ENCODE measurements around the gene RAB36. TPM values are rescaled to one million over a fixed set of nuclear protein-coding genes. Genes with fewer than 3 reads are reported as not detected.

RAB36 gene
- total and polyA plus RNA-seq, 4 donors, result 0.22 to 0.56 (median 0.37) TPM

- H3K27ac ChIP-seq (ENCODE audit: low read depth in 1 of 2, low read length in 2 of 2), result no peak overlapping the region
These were observed 1.4 kb downstream of the RAB36 start for GRCh38 chr22:23146478-23147205.

GRCh38 chr22:23147617-23148387 lies 2.5 kb downstream of the RAB36 start:
- Histone ChIP-seq H3K27me3 (ENCODE audit: control insufficient read depth in 4 of 4, insufficient read depth in 4 of 4, low read length in 3 of 4) (no peaks in the 10 kb centered on the region), H3K27ac (ENCODE audit: low read depth in 1 of 2, low read length in 2 of 2) (peak overlapping the region in 1 of 2 donors; percentile 41), H3K9ac (ENCODE audit: low read depth in 1 of 2, low read length in 2 of 2) (no peak overlapping the region), H3K4me3 (ENCODE audit: low read depth in 1 of 3, low read length in 3 of 3) (no peak overlapping the region), H3K4me1 (ENCODE audit: control insufficient read depth in 4 of 4, insufficient read depth in 4 of 4, low read length in 3 of 4) (peaks cover 8 to 19% (median 15%) of the 10 kb centered on the region in 4 donors), H3K36me3 (ENCODE audit: control insufficient read depth in 4 of 4, insufficient read depth in 3 of 4, low read depth in 1 of 4, low read length in 3 of 4) (no peaks in the 10 kb centered on the region), H3K9me3 (ENCODE audit: control insufficient read depth in 4 of 4, low read length in 3 of 4) (no peaks in the 10 kb centered on the region)
- WGBS, result 12% methylated on average over 6 of the region's 6 CpGs
- no peak for DNase-seq (ENCODE audit: low spot score)
- TF ChIP-seq SP1 (IDR thresholded peaks at IDR 0.05), result peak; percentile 67
- TF ChIP-seq, protein P1, sequence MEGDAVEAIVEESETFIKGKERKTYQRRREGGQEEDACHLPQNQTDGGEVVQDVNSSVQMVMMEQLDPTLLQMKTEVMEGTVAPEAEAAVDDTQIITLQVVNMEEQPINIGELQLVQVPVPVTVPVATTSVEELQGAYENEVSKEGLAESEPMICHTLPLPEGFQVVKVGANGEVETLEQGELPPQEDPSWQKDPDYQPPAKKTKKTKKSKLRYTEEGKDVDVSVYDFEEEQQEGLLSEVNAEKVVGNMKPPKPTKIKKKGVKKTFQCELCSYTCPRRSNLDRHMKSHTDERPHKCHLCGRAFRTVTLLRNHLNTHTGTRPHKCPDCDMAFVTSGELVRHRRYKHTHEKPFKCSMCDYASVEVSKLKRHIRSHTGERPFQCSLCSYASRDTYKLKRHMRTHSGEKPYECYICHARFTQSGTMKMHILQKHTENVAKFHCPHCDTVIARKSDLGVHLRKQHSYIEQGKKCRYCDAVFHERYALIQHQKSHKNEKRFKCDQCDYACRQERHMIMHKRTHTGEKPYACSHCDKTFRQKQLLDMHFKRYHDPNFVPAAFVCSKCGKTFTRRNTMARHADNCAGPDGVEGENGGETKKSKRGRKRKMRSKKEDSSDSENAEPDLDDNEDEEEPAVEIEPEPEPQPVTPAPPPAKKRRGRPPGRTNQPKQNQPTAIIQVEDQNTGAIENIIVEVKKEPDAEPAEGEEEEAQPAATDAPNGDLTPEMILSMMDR (IDR thresholded peaks at IDR 0.05; ENCODE audit: low read depth, low read length, missing input control), result no peak
- TF ChIP-seq JUND (IDR thresholded peaks at IDR 0.05), result peak; percentile 30 to 73
- peak; percentile 52 for TF ChIP-seq FOXA1 (IDR thresholded peaks at IDR 0.05)
- TF ChIP-seq EGR1 (IDR thresholded peaks at IDR 0.05; ENCODE audit: low read depth in 2 of 2), result no peak
- TF ChIP-seq YY1 (IDR thresholded peaks at IDR 0.05), result peak; percentile 63
- no peak for TF ChIP-seq TAF1 (conservative IDR thresholded peaks at IDR 0.05)
- TF ChIP-seq GABPA (IDR thresholded peaks at IDR 0.05 in 1 of 2, conservative IDR thresholded peaks at IDR 0.05 in 1 of 2), result no peak
- no peak for TF ChIP-seq MAX (IDR thresholded peaks at IDR 0.05)
- peak; percentile 73 for TF ChIP-seq FOXA2 (IDR thresholded peaks at IDR 0.05)
- TF ChIP-seq HNF4A (conservative IDR thresholded peaks at IDR 0.05), result peak; percentile 52 to 82
- peak; percentile 57 for TF ChIP-seq REST (IDR thresholded peaks at IDR 0.05)
- TF ChIP-seq RXRA (IDR thresholded peaks at IDR 0.05), result peak in 1 of 2 donors; percentile 69
- peak; percentile 70 for TF ChIP-seq ATF3 (IDR thresholded peaks at IDR 0.05)

More at GRCh38 chr22:23146478-23147205, 1.4 kb downstream of the RAB36 start:
- 90% methylated on average over 8 of the region's 8 CpGs for WGBS
- no peak overlapping the region for H3K4me3 ChIP-seq (ENCODE audit: low read depth in 1 of 3, low read length in 3 of 3)
- H3K9me3 ChIP-seq (ENCODE audit: control insufficient read depth in 4 of 4, low read length in 3 of 4), result no peaks in the 10 kb centered on the region
- H3K27me3 ChIP-seq (ENCODE audit: control insufficient read depth in 4 of 4, insufficient read depth in 4 of 4, low read length in 3 of 4), result no peaks in the 10 kb centered on the region
- no peak for TF ChIP-seq EGR1 (IDR thresholded peaks at IDR 0.05; ENCODE audit: low read depth in 2 of 2)
- TF ChIP-seq NR2F2 (IDR thresholded peaks at IDR 0.05), result no peak
- no peak for TF ChIP-seq FOXA2 (IDR thresholded peaks at IDR 0.05)
- no peak for TF ChIP-seq GABPA (IDR thresholded peaks at IDR 0.05 in 1 of 2, conservative IDR thresholded peaks at IDR 0.05 in 1 of 2)
- no peak for TF ChIP-seq HNF4A (conservative IDR thresholded peaks at IDR 0.05)
- no peak for TF ChIP-seq FOXA1 (IDR thresholded peaks at IDR 0.05)
- no peak for TF ChIP-seq ATF3 (IDR thresholded peaks at IDR 0.05)
- no peak for TF ChIP-seq ZBTB33 (IDR thresholded peaks at IDR 0.05)
- TF ChIP-seq RAD21 (IDR thresholded peaks at IDR 0.05), result no peak
- TF ChIP-seq SP1 (IDR thresholded peaks at IDR 0.05), result no peak
- TF ChIP-seq RXRA (IDR thresholded peaks at IDR 0.05), result no peak
- no peak for TF ChIP-seq MAX (IDR thresholded peaks at IDR 0.05)
- TF ChIP-seq TAF1 (conservative IDR thresholded peaks at IDR 0.05), result no peak
- no peak for DNase-seq (ENCODE audit: low spot score)
- peaks cover 11 to 28% (median 19%) of the 10 kb centered on the region in 4 donors for H3K4me1 ChIP-seq (ENCODE audit: control insufficient read depth in 4 of 4, insufficient read depth in 4 of 4, low read length in 3 of 4)
- no peak overlapping the region for H3K9ac ChIP-seq (ENCODE audit: low read depth in 1 of 2, low read length in 2 of 2)
- H3K36me3 ChIP-seq (ENCODE audit: control insufficient read depth in 4 of 4, insufficient read depth in 3 of 4, low read depth in 1 of 4, low read length in 3 of 4), result no peaks in the 10 kb centered on the region

Measured in liver (tissue), 9 donors.